ENCODE results near the gene HCFC1.

The HCFC1 gene

DNA sequence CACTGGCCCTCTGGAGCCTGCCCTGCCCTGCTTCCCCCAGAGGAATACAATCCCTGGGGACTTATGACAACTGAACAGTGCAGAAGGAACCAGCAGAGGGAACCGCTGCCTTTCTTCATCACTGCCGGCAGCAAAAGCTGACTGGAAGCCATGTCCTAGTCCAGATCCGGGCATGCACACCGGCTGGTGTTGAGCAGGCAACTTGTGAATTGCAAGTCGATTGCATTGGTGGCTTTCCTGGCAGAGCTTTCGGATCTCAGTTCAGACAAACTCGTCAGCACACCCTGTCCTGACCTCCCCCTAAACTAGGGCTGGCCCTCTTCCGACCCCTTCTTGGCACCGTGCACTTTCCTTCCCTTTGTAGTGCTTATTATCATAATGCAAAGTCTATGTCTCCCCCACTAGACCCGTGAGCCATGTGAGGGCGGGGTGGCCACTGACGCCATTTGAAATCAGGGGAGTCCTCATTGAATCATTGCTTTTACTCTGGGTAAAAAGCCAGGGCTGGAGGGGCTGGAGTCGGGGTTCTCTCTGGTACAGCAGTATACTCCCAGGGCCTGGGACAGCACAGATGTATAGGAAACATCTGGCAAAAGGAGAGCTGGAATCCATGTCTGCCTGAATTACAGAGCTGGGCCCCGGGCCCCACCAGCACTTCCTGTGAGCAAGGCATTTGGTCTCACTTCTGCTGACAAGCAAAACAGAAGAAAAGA is 47.3 kb downstream of the HCFC1 start:
- no peak for DNase-seq (ENCODE audit: low read depth in 2 of 2)

DNA sequence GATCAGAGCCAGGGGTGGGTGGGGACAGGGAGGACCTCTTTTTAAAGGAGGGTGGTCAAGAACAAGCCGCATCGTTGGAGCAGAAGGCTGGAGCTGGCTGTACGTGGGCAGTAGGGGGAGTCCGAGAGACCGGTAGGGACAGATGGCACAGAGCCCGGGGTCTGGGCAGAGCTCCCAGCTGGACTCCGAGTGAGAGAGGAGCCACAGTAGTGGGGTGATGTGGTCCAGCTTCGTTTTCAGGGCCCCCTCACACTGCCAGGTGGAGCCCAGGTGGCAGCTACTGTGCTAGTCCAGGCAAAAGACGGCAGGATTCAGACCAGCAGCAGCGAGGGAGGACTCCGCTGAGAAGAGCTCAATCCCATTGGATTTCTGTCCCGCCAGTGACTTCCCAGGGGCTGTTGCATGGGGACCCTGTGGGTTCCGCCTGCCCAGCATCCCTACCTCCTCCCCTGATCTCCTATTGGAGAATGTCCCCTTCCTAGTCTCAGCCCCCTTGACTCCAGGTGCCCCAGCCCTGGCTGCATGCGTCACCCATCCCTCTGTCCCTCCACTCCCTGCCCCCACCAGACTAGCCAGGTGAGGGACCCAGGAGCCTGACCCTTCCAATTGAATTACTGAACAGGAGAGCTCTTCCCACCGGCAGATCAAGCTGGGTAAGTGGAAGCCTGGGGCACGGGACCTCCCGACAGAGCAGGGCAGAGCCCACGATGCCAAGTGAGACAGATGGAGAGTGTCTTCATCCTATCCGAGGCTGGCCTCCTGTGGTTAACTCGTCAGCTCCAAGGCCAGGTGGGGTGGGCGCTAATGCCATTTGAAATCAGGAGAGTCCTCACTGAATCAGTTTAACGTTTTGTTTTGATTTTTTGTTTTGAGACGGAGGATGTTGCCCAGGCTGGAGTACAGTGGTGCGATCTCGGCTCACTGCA is 48.4 kb downstream of the HCFC1 start:
- no peak for DNase-seq (ENCODE audit: low read depth in 2 of 2)

DNA sequence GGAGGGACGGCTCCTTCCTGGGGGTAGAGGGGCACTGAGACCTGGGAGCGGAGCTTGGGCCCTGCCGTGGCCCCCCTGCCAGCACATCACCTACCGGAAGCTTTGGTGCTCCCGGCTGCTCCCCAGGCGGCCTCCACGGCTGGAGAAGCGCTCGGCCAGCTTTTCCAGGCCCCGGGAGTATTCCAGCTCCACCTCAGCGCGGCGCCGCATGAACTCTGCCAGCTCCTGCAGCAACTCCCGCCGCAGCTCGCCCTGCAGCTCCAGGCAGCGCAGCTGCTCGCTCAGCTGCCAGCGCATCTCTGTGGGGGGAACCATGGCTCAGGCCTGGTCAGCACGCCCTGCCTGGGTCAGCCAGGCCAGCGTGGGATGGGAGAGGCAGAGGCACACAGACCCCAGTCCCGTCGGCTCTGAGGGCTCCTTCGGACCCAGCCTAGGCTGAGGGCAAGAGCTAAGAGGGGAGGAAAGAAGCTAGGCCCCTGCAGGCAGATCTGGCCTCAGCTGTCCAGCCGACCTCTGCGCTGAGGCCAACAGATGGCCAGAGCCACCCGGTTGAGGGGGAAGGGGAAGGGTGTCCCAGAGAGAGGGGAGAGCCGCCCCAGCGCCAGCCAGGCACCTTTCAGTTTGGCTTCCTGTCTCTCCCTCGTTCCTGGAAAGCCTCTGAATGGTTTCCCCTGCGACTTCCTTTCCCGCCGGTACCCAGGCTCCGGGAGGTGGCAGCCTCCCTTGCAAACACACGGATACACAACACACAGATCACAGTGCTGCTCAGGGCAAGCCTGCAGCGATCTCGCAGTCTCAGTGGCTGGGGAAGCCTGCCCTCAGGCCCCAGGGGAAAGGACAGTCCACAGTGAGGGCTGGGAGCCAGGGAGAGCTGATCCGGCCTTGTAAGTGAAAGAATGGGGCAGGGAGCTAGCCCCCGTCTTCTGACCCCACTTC is 49.8 kb downstream of the HCFC1 start:
- no peak for DNase-seq (ENCODE audit: low read depth in 2 of 2)

DNA sequence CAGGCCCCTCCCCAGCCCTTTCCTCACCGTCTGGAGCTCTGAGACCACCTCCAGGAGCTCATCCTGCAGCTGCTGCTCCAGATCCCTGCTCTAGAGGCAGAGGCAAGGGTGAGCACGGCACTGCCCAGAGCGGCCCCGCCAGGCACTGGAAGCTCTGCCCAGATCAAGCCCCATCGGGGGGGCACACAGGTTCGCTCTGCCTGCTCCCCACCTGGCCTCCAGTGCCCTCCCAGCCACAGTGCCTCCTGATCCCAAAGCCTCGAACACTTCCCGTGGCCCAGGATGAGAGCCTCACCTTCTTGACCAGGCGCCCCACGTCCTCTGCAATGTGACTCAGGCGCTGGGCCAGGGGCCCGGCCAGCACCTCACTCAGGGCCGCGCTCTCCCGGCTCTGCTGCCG is 50.5 kb downstream of the HCFC1 start:
- no peak for DNase-seq (ENCODE audit: low read depth in 2 of 2)

DNA sequence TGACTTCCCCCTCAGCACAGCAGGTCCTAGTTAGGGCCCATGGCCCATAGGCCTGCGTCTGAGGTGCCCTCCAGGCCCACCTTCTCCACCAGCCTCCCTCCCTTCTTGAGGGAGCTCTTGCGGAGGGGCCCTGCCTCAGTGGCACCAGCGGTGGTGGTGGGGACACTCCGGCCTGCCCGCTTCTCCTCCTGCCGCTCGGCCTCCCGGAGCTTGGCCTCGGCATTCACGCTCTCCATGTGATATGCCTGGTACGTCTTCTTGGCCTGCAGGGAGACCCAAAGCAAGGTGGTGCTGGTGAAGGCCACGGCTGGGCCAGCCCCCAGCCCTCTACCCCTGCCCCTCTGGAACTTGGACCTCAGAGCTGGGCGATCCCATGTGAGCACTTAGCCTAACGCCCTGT is 51.1 kb downstream of the HCFC1 start:
- DNase-seq (ENCODE audit: low read depth in 2 of 2) = no peak

DNA sequence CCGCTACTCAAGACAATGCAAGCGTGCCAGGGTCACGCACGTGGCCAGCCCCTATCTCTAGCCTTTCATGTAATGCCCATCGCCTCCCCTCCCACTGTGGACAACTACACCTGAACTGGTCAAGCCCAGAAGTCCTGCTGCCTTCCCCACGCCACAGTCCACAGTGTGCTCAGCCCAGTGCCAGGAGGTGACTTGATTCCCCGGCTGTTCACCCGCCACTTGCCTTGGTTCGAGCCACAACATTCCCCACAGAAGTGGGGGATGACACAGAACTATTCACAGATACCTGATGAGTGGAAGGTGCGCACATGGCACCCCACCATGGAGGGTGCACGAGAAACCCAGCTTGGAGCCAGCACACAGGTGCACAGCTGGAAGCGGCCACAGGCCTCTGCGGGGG is 52.3 kb downstream of the HCFC1 start:
- no peak for DNase-seq (ENCODE audit: low read depth in 2 of 2)

DNA sequence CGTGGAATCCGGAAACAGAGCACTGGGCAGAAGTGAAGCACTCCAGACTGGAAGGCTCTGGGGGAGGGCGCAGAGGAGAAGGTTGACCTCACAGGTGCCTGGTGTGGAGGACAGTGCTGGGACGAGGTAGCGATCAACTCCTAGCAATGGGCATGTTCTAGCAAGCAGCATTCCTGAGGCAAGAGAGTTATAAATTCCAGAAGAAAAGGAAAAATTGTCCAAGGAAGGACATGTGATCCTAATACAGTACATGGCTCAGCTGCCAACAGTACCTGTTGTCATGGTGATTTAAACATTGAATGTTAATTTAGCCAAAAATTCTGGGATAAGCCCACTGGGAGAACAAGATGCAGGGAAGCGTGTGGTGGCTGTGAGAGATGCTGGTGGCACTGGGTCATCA is 53.7 kb downstream of the HCFC1 start:
- no peak for DNase-seq (ENCODE audit: low read depth in 2 of 2)

DNA sequence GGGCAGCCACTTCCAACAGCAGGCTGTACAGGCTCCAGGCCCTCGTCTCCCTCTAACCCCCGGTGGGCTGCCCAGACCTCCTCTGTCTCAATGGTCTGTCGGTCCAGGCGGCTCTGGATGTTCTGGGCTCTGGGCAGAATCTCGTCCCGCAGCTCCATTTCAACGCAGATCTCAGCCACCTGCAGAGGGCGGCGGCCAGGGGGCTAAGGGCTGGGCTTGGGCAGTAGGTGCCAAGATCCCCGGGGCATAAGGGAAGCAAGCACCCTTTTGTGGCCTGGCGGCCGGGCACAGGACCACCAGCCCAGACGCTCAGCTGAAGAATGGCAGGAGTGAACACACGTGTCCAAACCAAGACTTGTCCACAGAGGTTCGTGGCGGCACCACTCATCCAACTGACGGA is 57.9 kb downstream of the HCFC1 start:
- no peak for DNase-seq (ENCODE audit: low read depth in 2 of 2)

DNA sequence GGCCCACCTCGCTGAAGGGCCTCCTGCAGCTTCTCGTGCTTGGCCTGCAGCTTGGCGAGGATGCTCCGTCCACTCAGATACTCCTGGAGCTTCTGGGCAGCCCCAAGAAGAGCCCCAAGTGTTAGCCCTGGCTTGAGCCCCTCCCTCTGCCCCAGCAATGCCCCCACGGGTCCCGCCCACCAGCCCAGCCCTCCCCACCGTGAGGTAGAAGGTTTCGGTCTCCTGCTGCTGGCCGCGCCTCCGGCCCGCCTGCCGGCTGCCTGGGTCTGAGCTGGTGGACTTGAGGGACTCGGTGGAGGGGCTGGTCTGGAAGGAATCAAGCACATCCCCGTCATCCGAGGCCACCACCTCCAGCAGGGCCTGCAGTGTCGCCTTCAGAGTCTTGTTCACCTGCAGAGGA is 58.4 kb downstream of the HCFC1 start:
- DNase-seq (ENCODE audit: low read depth in 2 of 2) = no peak

DNA sequence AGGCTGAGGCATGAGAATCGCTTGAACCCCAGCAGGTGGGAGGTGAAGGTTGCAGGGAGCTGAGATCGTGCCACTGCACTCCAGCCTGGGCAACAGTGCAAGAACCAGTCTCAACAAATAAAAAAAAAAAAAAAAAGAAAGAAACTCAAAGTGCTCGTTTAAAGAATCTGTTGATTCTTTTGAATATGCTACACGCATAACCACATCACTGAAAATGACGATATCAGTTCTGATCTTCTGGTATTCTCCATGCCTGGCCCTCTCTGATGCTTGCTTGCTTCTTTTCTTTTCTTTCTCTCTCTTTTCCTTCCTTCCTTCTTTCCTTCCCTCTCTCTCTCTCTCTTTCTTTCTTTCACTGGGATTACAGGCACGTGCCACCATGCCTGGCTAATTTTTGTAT is 59.8 kb downstream of the HCFC1 start:
- DNase-seq (ENCODE audit: low read depth in 2 of 2) = no peak

DNA sequence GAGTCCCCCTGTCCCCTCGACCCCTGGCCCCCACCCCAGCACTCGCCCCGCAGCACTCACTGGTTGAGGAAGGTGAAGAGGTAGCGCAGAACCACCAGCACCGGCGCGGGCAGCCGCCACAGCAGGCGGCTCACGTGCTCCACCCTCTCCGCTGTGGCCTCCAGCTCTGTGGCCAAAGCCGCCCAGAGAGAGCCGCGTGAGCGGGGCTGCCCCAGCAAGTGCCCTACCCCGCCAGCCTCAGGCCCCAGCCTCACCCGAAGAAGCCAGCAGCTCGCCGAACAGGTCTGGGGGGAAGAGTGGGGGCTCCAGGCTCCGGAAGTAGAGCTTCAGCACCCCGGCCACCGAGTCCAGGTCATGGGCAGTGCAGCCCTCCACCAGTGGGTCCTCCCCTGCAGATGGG is 61.2 kb downstream of the HCFC1 start:
- DNase-seq (ENCODE audit: low read depth in 2 of 2) = no peak

DNA sequence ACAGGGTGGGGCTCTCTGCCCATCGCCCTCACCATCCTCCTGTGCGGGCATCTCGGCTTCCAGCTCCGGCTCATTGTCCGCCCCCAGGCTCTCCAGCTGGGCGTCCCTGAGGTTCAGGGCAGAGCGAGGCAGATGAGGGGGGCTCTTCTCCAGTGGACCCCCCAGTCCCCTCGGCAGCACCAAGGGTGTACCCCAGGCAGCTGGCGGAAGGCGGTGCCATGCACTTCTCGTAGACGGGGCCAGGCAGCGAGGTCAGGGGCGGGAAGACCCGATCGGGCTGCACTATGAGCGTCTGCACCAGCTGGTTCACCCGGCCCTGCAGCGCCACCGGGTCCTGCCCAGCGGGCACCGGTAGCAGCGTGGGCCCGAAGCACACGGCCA is 61.6 kb downstream of the HCFC1 start:
- no peak for DNase-seq (ENCODE audit: low read depth in 2 of 2)

DNA sequence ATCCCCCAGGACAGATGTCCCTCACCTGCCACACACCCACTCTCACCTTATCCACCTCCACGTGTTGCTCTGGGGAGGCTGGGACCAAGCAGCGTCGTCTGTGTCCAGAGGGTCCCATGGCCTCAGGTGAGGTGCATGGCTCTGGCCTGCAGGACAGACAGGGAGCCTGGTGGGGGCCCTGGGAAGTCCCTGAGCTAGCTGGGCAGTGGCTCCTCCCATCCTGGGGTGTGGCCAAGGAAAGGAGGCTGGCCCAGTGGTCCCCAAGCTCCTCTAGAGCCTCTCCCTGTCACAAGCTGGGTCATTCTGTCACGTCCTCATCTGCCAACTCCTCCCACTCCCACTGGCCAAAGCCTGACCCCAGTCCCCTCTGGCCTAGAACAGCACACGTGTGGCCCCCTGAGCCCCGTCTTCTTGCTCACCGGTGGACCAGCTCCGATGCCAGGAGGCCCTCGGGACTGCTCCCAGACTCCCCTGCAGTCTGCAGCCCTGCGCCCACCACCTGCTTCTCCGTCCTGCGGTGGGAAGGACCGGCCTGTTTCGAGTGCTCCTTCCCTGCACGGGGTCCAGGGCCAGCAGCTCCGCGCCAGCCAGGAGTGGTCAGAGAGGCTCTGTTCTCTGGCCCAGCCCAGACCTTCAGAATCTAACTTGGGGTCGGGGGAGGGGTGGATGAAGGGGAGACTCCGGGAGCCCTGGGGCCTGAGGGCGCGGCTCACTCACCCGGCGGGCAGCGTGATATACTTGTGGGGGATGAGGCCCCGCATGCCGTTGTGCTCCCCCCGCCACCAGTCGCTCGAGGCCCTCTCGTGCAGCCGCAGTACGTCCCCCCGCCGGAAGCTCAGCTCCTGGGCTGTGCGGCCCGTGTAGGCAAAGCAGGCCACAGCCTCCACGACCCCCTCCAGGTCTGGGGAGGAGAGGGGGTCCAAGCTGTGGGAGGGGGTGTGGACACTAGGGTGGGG is 62.3 kb downstream of the HCFC1 start:
- DNase-seq (ENCODE audit: low read depth in 2 of 2) = no peak

DNA sequence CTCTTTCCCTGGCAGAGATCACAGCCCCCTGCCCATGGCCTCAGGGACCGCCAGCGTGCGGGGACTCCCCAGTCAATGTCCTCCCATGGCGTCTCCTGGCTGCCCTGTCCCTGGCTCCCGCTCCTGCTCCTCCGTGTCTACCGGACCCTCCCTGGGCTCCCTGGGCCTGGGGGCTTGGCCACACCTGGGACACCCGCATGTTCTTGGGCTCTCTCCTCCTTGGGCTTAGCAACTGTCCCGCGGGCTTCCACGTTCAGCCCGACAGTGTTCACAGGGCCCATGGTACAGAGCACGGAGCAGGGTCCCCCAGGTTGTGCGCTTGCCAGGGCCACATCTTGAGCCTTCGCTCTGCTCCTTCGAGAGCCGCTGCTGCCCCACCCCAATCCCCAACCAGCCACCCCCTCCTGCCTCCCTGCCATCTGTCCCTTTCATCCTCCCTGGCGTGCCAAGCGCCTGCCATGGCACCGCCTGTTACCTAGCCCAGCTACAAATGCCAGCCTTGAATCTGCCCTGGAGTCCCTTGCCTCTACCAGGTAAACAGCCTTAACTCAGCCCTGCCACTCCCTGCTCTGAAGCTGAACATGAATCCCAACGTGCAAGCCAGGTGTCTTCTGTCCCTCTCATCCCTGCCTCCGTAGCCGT is 63.3 kb downstream of the HCFC1 start:
- no peak for DNase-seq (ENCODE audit: low read depth in 2 of 2)

DNA sequence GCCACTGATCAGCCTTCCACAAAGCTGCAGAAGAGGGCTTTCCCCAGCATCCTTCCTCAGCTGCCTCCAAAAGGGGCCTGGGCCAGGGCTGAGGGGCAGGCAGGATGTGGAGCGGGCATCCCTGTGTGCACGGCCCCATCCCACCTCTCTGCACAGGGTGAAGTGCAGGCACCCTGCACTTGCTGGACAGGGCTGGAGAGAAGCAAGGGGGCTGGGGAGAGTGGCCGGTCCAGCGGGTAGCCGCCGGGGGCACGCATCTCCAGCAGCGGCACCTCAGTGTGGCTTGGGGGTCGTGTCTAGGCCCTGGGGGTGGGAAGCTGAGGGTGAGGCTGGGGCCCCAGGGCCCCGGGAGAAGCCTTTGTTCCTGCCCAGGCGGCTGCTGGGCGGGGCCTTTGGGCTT is 64.2 kb downstream of the HCFC1 start:
- DNase-seq (ENCODE audit: low read depth in 2 of 2) = no peak

DNA sequence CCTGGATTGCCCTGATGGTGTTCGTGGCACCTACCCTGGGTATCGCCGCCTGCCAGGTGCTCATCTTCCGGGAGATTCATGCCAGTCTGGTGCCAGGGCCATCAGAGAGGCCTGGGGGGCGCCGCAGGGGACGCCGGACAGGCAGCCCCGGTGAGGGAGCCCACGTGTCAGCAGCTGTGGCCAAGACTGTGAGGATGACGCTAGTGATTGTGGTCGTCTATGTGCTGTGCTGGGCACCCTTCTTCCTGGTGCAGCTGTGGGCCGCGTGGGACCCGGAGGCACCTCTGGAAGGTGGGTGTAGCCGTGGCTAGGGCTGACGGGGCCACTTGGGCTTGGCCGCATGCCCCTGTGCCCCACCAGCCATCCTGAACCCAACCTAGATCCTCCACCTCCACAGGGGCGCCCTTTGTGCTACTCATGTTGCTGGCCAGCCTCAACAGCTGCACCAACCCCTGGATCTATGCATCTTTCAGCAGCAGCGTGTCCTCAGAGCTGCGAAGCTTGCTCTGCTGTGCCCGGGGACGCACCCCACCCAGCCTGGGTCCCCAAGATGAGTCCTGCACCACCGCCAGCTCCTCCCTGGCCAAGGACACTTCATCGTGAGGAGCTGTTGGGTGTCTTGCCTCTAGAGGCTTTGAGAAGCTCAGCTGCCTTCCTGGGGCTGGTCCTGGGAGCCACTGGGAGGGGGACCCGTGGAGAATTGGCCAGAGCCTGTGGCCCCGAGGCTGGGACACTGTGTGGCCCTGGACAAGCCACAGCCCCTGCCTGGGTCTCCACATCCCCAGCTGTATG is 65.3 kb downstream of the HCFC1 start:
- DNase-seq (ENCODE audit: low read depth in 2 of 2) = no peak

DNA sequence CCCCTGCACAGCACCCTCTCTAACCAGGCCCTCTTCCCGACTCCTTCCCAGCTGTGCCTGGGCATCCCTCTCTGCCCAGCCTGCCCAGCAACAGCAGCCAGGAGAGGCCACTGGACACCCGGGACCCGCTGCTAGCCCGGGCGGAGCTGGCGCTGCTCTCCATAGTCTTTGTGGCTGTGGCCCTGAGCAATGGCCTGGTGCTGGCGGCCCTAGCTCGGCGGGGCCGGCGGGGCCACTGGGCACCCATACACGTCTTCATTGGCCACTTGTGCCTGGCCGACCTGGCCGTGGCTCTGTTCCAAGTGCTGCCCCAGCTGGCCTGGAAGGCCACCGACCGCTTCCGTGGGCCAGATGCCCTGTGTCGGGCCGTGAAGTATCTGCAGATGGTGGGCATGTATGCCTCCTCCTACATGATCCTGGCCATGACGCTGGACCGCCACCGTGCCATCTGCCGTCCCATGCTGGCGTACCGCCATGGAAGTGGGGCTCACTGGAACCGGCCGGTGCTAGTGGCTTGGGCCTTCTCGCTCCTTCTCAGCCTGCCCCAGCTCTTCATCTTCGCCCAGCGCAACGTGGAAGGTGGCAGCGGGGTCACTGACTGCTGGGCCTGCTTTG is 66.0 kb downstream of the HCFC1 start:
- no peak for DNase-seq (ENCODE audit: low read depth in 2 of 2)

DNA sequence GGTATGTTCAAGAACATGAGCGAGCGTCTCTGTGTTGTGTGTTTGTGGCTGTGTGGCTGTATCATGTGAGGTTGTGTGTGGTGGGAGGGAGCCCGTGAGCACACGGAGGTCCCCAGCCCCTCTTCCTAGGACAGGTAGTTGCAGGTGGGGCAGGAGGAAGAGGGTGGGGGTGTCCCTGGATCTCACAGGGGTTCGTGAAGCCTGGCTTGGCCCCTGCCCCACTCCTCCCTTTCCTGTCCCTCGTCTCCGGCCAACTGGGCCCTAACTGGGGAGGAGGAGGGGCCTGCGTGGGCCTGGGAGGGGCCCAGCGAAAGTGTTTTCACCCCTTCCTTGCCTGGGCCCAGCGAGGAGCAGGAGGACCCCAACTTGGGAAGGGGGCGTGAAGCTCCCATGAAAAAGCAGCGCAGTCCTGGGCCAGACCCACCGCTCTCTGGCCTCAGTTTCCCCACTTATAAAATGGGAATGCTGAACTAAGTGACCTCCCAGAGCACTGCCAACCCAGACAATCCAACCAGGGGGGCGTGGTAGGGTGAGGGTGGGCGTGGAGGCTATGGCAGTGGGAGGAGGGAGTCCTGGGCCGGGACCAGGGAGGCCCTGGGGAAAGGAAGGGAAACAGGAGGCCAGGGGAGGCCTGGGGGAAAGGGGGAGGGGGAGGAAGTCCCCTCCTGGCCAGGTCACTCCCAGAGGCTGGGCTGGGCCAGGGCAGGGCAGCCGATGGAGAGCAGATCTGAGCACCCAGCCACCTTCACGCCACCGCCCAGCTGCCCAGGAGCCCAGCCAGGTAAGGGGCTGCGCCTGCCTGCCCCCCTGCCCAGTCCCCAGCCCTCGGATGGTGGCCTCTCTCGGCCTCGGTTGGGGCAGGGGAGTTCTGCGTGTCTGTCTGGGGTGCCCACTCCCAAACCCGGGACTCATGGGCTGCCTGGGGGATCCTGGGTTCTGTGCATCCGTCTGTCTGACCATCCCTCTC is 67.3 kb downstream of the HCFC1 start, which contains the start of gene AVPR2:
TSS of gene AVPR2 (plus strand) at position 683 of the 967 bp plus-strand sequence. CDS start 473 bp downstream, outside the sequence.
- no peak for DNase-seq (ENCODE audit: low read depth in 2 of 2)
